SK-N-SH (cell line): Measurements from ENCODE around the gene FTL. TPM values are rescaled to one million over a fixed set of nuclear protein-coding genes. Genes with fewer than 3 reads are reported as not detected.

Experiments
- CTCF ChIA-PET: fragments of 300-600, 350-600 bp; formaldehyde crosslinking; extraction: SDS; loops from one replicate; lab custom pipeline; 2021; lab: Yijun Ruan, JAX
- POLR2A ChIA-PET: fragments of 350-600 bp; sonication (Branson Sonifier 250); formaldehyde crosslinking; extraction: SDS; loops from one replicate; lab custom pipeline; 2020; ENCODE audit warnings: antibody characterized with exemption, inconsistent platforms; lab: Yijun Ruan, JAX
- DNase-seq: peaks from one replicate; pipeline ENCODE4 v3.0.0; 2012
- H2AFZ ChIP-seq: fragments of 200-600 bp; sonication (generic); 2 replicates; pipeline ENCODE4 v1.8.1; 2016; ENCODE audit warnings: antibody characterized with exemption, mild to moderate bottlenecking, low read depth
- H3F3A ChIP-seq: fragments of 200-600 bp; sonication (generic); replicated peaks from 2 replicates; pipeline ENCODE3; 2016; ENCODE audit warnings: antibody characterized with exemption, mild to moderate bottlenecking; ENCODE audit not compliant: insufficient read depth
- H3K27ac ChIP-seq, 2 experiments: fragments of 200-500 bp in 1 of 2; fragments of 200-600 bp in 1 of 2; sonication (Bioruptor generic) in 1 of 2; sonication (generic), shearing (Covaris generic) in 1 of 2; 2 replicates each; pipeline versions ENCODE4 v1.5.1 to v1.6.1; 2014 to 2016; ENCODE audit warnings: low read depth in 2 of 2, inconsistent platforms in 1 of 2, low read length in 1 of 2, mild to moderate bottlenecking in 1 of 2, mixed read lengths in 1 of 2
- H3K27me3 ChIP-seq: fragments of 200-600 bp; sonication (generic), shearing (Covaris generic); 2 replicates; pipeline ENCODE4 v1.6.1; 2016; ENCODE audit warnings: mixed run types; ENCODE audit not compliant: insufficient read depth
- H3K36me3 ChIP-seq, 2 experiments: fragments of 200-500 bp in 1 of 2; fragments of 200-600 bp in 1 of 2; sonication (Bioruptor generic) in 1 of 2; sonication (generic) in 1 of 2; replicated peaks in 1 of 2; 2 replicates each; pipeline versions ENCODE3 to v1.5.1; 2014 to 2016; ENCODE audit warnings: low read length in 1 of 2, mild to moderate bottlenecking in 1 of 2; ENCODE audit not compliant: insufficient read depth in 2 of 2, control insufficient read depth in 1 of 2
- H3K4me1 ChIP-seq, 2 experiments: fragments of 200-500 bp in 1 of 2; fragments of 200-600 bp in 1 of 2; sonication (Bioruptor generic) in 1 of 2; sonication (generic), shearing (Covaris generic) in 1 of 2; 2 replicates each; pipeline versions ENCODE4 v1.5.1 to v1.6.1; 2014 to 2016; ENCODE audit warnings: low read depth in 1 of 2, low read length in 1 of 2, mixed run types in 1 of 2; ENCODE audit not compliant: insufficient read depth in 2 of 2, control insufficient read depth in 1 of 2
- H3K4me2 ChIP-seq: fragments of 200-600 bp; sonication (generic), shearing (Covaris generic); 2 replicates; pipeline ENCODE4 v1.6.1; 2017; ENCODE audit warnings: mixed run types
- H3K4me3 ChIP-seq, 2 experiments: fragments of 200-500 bp in 1 of 2; fragments of 200-600 bp in 1 of 2; sonication (Bioruptor generic) in 1 of 2; sonication (generic), shearing (Covaris generic) in 1 of 2; 2 replicates each; pipeline versions ENCODE4 v1.5.1 to v1.8.1; 2014 to 2016; ENCODE audit warnings: low read depth in 2 of 2, inconsistent platforms in 1 of 2, low read length in 1 of 2, mild to moderate bottlenecking in 1 of 2, mixed read lengths in 1 of 2, moderate library complexity in 1 of 2
- H3K79me2 ChIP-seq: fragments of 200-600 bp; sonication (generic); 2 replicates; pipeline ENCODE4 v1.8.1; 2017; ENCODE audit warnings: mild to moderate bottlenecking; ENCODE audit not compliant: insufficient read depth
- H3K9ac ChIP-seq: fragments of 200-600 bp; sonication (generic); 2 replicates; pipeline ENCODE4 v1.6.1; 2017; ENCODE audit warnings: mixed run types
- H3K9me2 ChIP-seq: fragments of 200-600 bp; sonication (generic); 2 replicates; pipeline ENCODE4 v1.6.1; 2017; ENCODE audit warnings: mixed run types
- H3K9me3 ChIP-seq: fragments of 200-600 bp; sonication (generic); 2 replicates; pipeline ENCODE4 v1.6.1; 2017; ENCODE audit warnings: mixed run types, mild to moderate bottlenecking, moderate library complexity
- H4K20me1 ChIP-seq: fragments of 200-600 bp; sonication (generic); 2 replicates; pipeline ENCODE4 v1.6.1; 2017; ENCODE audit warnings: mild to moderate bottlenecking, mixed run types; ENCODE audit not compliant: insufficient read depth
- CHD2 ChIP-seq: fragments of 150-350 bp; IDR thresholded peaks from 2 replicates; pipeline ENCODE4 v1.6.1; 2018; ENCODE audit warnings: low read length; ENCODE audit not compliant: partially characterized antibody
- ELF1 ChIP-seq: IDR thresholded peaks from 2 replicates; pipeline ENCODE4 v1.4.0; 2012
- EP300 ChIP-seq, 2 experiments: IDR thresholded peaks; 2 replicates each; pipeline versions ENCODE4 v1.4.0 to v1.6.1; 2012; ENCODE audit warnings: borderline replicate concordance in 1 of 2, low read depth in 1 of 2, low read length in 1 of 2
- EZH2phosphoT487 ChIP-seq: fragments of 200-600 bp; sonication (generic); IDR thresholded peaks from 2 replicates; pipeline ENCODE4 v1.6.1; 2017; ENCODE audit warnings: low read depth, mixed run types, mild to moderate bottlenecking, antibody characterized with exemption, moderate library complexity, borderline replicate concordance
- FOSL2 ChIP-seq: IDR thresholded peaks from 2 replicates; pipeline ENCODE4 v1.4.0; 2012; ENCODE audit warnings: low read depth, mild to moderate bottlenecking, moderate library complexity, borderline replicate concordance
- FOXJ3 ChIP-seq: sonication (generic); formaldehyde crosslinking; IDR thresholded peaks from 2 replicates; pipeline ENCODE4 v1.5.1; 2020; ENCODE audit warnings: mild to moderate bottlenecking, missing genetic modification reagents
- FOXM1 ChIP-seq: IDR thresholded peaks from 2 replicates; pipeline ENCODE4 v1.4.0; 2012; ENCODE audit warnings: low read depth, mild to moderate bottlenecking
- GABPA ChIP-seq: IDR thresholded peaks from 2 replicates; pipeline ENCODE4 v1.4.0; 2012; ENCODE audit warnings: low read depth, mild to moderate bottlenecking
- GATA2 ChIP-seq: sonication (generic); formaldehyde crosslinking; IDR thresholded peaks from 2 replicates; pipeline ENCODE4 v1.5.0; 2020; ENCODE audit warnings: mild to moderate bottlenecking, missing genetic modification reagents
- JUND ChIP-seq: IDR thresholded peaks from 2 replicates; pipeline ENCODE4 v1.4.0; 2012
- MEF2A ChIP-seq: IDR thresholded peaks from 2 replicates; pipeline ENCODE4 v1.4.0; 2012; ENCODE audit warnings: low read depth, borderline replicate concordance
- MXI1 ChIP-seq: IDR thresholded peaks from 2 replicates; pipeline ENCODE4 v1.6.1; 2012; ENCODE audit warnings: mild to moderate bottlenecking, low read depth, low read length, improper control_type of control experiment
- NFIC ChIP-seq: IDR thresholded peaks from 2 replicates; pipeline ENCODE4 v1.4.0; 2012; ENCODE audit warnings: borderline replicate concordance
- NRF1 ChIP-seq: IDR thresholded peaks from 2 replicates; pipeline ENCODE4 v1.6.1; 2012; ENCODE audit warnings: low read depth, mild to moderate bottlenecking, low read length
- RAD21 ChIP-seq: IDR thresholded peaks from 2 replicates; pipeline ENCODE4 v1.6.1; 2012; ENCODE audit warnings: mild to moderate bottlenecking, low read length
- RCOR1 ChIP-seq: fragments of 150-350 bp; IDR thresholded peaks from 2 replicates; pipeline ENCODE4 v1.6.1; 2017; ENCODE audit warnings: antibody characterized with exemption, low read length
- REST ChIP-seq: IDR thresholded peaks from 2 replicates; pipeline ENCODE4 v1.6.1; 2012; ENCODE audit warnings: mild to moderate bottlenecking, low read depth, low read length, moderate library complexity
- RXRA ChIP-seq: IDR thresholded peaks from 2 replicates; pipeline ENCODE4 v1.4.0; 2012; ENCODE audit warnings: low read depth, mild to moderate bottlenecking, borderline replicate concordance
- SMC3 ChIP-seq: IDR thresholded peaks from 2 replicates; pipeline ENCODE4 v1.6.1; 2012; ENCODE audit warnings: low read depth, low read length, improper control_type of control experiment
- TAF1 ChIP-seq: IDR thresholded peaks from 2 replicates; pipeline ENCODE4 v1.6.1; 2012; ENCODE audit warnings: low read depth, mild to moderate bottlenecking, low read length, moderate library complexity, borderline replicate concordance
- TCF12 ChIP-seq: IDR thresholded peaks from 2 replicates; pipeline ENCODE4 v1.4.0; 2012
- USF2 ChIP-seq: fragments of 150-350 bp; IDR thresholded peaks from 2 replicates; pipeline ENCODE4 v1.6.1; 2017; ENCODE audit warnings: antibody characterized with exemption, low read length, low read depth, borderline replicate concordance
- ZBTB33 ChIP-seq: IDR thresholded peaks from 2 replicates; pipeline ENCODE4 v1.4.0; 2012; ENCODE audit warnings: low read depth, borderline replicate concordance
- WGBS: methylation state at CpG from one replicate; pipeline ENCODE4 v1.1.6; 2017; ENCODE audit warnings: low lambda C conversion rate; 5-methylcytosine and 5-hydroxymethylcytosine counted together
- polyA plus RNA-seq, 3 experiments: library from polyadenylated mRNA; depleted of rRNA; stranded (reverse); fragments of >200 nt; gene quantifications; 2 replicates each; pipeline ENCODE4 v1.2.3, GENCODE V29; 2012
- TF ChIP-seq, protein P1 (sequence below): IDR thresholded peaks from 2 replicates; pipeline ENCODE4 v1.4.0; 2012; ENCODE audit warnings: low read depth, borderline replicate concordance
- TF ChIP-seq, protein P2 (sequence below): fragments of 150-350 bp; IDR thresholded peaks from 2 replicates; pipeline ENCODE4 v1.6.1; 2016; ENCODE audit warnings: mild to moderate bottlenecking, low read depth, low read length
- TF ChIP-seq, protein P3 (sequence below): IDR thresholded peaks from 2 replicates; pipeline ENCODE4; 2012

Gene FTL
- polyA plus RNA-seq, 1 of the 3 experiments (the other 2 are of a cell fraction): 875 TPM

- H2AFZ ChIP-seq: peak overlapping the region; percentile 54; the same call in 1 of the 2 replicates
- no peaks in the 10 kb centered on the region for H3K27me3 ChIP-seq
- no peak overlapping the region for H3K4me3 ChIP-seq
- H3K4me1 ChIP-seq: 0 out of 4 replicates have a peak, but pooled peaks cover 0 to 4% of the 10 kb centered on the region in 2 experiments
- POLR2A ChIA-PET: no interaction called here
- H3K9me2 ChIP-seq: no peaks in the 10 kb centered on the region
- peaks cover 15% of the 10 kb centered on the region for H3F3A ChIP-seq
- H3K9me3 ChIP-seq: no peaks in the 10 kb centered on the region
- H3K79me2 ChIP-seq: no peaks in the 10 kb centered on the region
- whole genome bisulfite sequencing: 8% methylated on average over 9 of the region's 10 CpGs
- no peaks in the 10 kb centered on the region for H3K36me3 ChIP-seq
- H3K4me2 ChIP-seq: peak overlapping the region; percentile 26; the same call in 1 of the 2 replicates
- H3K9ac ChIP-seq: peak overlapping the region; percentile 5; the same call in 1 of the 2 replicates
- H3K27ac ChIP-seq: peak overlapping the region in 1 of 2 experiments; percentile 71; a peak in 2 of 4 replicates
- H4K20me1 ChIP-seq: no peaks in the 10 kb centered on the region
- CTCF ChIA-PET: no interaction called here
- DNase-seq: no peak
- TF ChIP-seq NFIC: peak; percentile 51; the same call in 1 of the 2 replicates
- TF ChIP-seq EP300 (IDR thresholded peaks at IDR 0.05; ENCODE audit: borderline replicate concordance in 1 of 2, low read depth in 1 of 2, low read length in 1 of 2): no peak
- TF ChIP-seq MXI1: no peak
- no peak for TF ChIP-seq FOXM1
- TF ChIP-seq, protein P1, sequence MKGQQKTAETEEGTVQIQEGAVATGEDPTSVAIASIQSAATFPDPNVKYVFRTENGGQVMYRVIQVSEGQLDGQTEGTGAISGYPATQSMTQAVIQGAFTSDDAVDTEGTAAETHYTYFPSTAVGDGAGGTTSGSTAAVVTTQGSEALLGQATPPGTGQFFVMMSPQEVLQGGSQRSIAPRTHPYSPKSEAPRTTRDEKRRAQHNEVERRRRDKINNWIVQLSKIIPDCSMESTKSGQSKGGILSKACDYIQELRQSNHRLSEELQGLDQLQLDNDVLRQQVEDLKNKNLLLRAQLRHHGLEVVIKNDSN: no peak
- no peak for TF ChIP-seq REST
- no peak for TF ChIP-seq RCOR1
- no peak for TF ChIP-seq JUND
- no peak for TF ChIP-seq FOXJ3 (CRISPR knock-in tag)
- no peak for TF ChIP-seq ELF1
- no peak for TF ChIP-seq SMC3
- TF ChIP-seq RXRA: no peak
- TF ChIP-seq EZH2phosphoT487: no peak
- no peak for TF ChIP-seq GATA2 (CRISPR knock-in tag)
- TF ChIP-seq CHD2: no peak
- TF ChIP-seq TCF12: peak; percentile 20; the same call in 1 of the 2 replicates
- TF ChIP-seq TAF1: no peak
- TF ChIP-seq, protein P2, sequence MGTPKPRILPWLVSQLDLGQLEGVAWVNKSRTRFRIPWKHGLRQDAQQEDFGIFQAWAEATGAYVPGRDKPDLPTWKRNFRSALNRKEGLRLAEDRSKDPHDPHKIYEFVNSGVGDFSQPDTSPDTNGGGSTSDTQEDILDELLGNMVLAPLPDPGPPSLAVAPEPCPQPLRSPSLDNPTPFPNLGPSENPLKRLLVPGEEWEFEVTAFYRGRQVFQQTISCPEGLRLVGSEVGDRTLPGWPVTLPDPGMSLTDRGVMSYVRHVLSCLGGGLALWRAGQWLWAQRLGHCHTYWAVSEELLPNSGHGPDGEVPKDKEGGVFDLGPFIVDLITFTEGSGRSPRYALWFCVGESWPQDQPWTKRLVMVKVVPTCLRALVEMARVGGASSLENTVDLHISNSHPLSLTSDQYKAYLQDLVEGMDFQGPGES: no peak
- no peak for TF ChIP-seq ZBTB33
- no peak for TF ChIP-seq NRF1
- no peak for TF ChIP-seq GABPA
- peak; percentile 44; the same call in 1 of the 2 replicates for TF ChIP-seq FOSL2
- TF ChIP-seq, protein P3, sequence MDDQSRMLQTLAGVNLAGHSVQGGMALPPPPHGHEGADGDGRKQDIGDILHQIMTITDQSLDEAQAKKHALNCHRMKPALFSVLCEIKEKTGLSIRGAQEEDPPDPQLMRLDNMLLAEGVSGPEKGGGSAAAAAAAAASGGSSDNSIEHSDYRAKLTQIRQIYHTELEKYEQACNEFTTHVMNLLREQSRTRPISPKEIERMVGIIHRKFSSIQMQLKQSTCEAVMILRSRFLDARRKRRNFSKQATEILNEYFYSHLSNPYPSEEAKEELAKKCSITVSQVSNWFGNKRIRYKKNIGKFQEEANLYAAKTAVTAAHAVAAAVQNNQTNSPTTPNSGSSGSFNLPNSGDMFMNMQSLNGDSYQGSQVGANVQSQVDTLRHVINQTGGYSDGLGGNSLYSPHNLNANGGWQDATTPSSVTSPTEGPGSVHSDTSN: peak; percentile 80
- no peak for TF ChIP-seq USF2
- TF ChIP-seq MEF2A: no peak
- no peak for TF ChIP-seq RAD21
These were observed 38.2 kb upstream of the FTL start for GRCh38 chr19:48926909-48927308.
